NK-92 (cell line): ENCODE data around the gene MTMR2.
"Not testable (repeated sequence)": the region's sequence is repeated elsewhere in the genome, so short reads cannot be mapped to it uniquely, and the experiment has no call there.

ENCODE experiments used
- DNase-seq: peaks from one replicate; lab custom pipeline; 2025; ENCODE audit not compliant: unreplicated experiment; lab: John Stamatoyannopoulos, UW

Gene MTMR2

DNA sequence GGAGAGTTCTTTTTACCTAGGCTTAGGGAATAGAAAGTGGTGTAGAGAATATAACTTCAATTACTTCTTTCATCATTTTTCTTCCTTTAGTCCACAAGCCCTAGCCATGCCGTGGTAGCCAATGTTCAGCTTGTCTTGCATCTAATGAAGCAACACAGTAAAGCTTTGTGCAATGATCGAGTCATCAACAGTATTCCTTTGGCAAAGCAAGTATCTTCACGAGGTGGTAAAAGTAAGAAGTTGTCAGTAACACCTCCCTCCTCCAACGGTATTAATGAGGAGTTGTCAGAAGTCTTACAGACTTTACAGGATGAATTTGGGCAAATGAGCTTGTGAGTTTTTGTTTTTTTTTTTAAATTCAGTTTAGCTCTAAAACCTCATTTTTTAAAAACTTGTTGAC lies 96.2 kb downstream of the MTMR2 start:
- no peak for DNase-seq

DNA sequence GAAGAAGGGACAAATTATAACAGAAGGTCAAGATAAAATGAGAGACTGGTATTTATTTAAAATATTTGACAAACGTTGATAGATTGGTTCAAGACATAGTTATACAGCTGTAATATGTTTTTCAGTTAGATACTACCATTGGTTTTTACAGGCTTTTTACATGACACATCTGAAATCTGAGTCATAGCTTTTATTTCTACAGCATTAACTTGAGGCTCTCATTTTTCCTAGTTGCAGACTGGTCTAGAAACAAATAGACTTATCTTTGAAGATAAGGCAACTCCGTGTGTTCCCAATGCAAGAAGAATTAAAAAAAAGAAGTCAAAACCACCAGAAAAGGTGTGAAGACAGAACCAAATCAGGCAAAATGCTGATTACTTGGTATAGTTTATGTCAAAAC lies 102.3 kb downstream of the MTMR2 start:
- no peak for DNase-seq

DNA sequence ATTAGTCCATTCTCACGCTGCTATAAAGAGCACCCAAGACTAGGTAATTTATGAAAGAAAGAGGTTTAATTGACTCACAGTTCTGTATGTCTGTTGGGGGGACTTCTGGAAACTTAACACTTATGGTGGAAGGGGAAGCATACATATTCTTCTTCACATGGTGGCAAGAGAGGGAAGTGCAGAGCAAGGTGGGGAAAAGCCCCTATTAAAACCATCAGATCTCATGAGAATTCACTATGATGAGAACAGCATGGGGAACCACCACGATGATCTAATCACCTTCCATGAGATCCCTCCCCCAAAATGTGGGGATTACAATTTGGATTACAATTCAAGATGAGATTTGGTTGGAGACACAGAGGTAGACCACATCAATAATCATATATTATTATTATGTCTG lies 107.9 kb downstream of the MTMR2 start:
- no peak for DNase-seq

DNA sequence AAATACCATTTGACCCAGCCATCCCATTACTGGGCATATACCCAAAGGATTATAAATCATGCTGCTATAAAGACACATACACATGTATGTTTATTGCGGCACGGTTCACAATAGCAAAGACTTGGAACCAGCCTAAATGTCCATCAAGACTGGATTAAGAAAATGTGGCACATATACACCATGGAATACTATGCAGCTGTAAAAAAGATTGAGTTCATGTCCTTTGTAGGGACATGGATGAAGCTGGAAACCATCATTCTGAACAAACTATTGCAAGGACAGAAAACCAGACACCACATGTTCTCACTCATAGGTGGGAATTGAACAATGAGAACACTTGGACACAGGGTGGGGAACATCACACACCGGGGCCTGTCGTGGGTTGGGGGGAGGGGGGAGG lies 112.9 kb downstream of the MTMR2 start:
- DNase-seq: not testable (repeated sequence)

GRCh38 chr11:95806464-95806863 lies 117.4 kb downstream of the MTMR2 start:
- DNase-seq: not testable (repeated sequence)

DNA sequence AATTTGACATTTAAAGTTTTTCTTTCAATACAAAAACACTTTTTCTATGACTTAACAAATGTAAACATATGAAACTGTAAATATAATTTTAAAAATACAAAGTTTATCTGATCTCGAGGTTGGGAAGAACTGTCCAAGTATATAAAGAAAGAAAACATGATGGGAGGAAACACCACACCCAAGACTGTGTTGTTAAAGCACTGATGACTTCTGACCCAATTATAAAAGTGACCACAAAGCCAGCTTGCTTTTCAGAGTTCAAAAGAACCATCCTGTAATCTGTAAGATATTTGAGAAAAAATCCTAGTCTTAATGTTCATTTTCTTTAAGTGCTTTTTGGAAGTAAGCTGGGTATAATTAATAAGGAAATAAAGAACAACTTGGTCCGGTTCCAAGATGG lies 118.0 kb downstream of the MTMR2 start:
- no peak for DNase-seq

DNA sequence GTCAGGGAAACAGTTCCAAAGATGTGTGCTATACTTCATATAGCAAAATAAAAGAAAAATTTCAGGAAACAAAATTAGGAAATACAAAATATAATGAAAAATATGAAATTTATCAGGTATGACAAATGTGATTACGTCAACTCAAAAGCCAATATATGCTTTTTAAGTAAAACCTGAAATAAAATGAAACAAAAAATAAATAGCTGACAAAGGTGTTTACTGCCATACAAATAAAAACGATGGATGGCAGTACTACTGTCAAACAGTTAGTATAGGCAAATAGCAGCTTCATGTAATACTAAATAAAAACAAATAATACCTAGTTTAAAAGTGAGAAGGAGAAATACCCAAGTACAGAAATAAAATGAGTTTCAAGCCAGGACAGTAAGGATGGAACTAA lies 119.9 kb downstream of the MTMR2 start:
- DNase-seq: no peak

DNA sequence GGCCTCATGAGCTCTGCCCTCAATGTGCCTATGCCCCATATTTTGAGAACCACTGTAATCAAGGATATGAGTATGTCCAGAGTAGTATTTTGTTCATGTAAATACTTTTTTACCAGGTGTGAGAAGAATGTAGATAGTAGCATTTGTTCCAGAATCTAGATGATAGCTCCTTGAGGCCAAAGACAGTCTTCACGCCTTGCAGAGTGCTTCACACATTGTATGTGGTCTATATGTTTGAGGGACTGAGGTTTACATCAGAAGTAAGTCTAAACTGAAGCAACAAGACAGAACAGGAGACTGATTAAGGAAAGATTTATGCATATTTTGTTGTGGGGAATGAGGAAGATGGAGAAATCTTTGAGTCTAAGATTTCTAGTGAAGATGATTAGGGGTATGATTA lies 121.1 kb downstream of the MTMR2 start:
- DNase-seq: no peak

DNA sequence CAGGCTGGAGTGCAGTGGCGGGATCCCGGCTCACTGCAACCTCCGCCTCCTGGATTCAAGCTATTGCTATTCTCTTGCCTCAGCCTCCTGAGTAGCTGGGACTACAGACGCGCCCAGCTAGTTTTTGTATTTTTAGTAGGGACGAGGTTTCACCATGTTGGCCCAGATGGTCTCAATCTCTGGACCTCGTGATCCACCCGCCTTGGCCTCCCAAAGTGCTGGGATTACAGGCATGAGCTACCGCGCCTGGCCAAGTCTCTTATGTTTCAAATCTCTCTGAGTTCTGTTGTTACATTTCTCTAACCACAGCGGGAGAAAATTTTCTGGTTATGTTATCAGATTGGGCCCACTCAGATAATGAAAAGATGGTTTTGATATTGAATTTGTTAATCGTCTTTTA lies 123.5 kb downstream of the MTMR2 start:
- DNase-seq: no peak

GRCh38 chr11:95799546-95799945 lies 124.4 kb downstream of the MTMR2 start:
- DNase-seq: no peak

- DNase-seq: no peak
Observed at GRCh38 chr11:95796501-95796900, 127.4 kb downstream of the MTMR2 start.

DNA sequence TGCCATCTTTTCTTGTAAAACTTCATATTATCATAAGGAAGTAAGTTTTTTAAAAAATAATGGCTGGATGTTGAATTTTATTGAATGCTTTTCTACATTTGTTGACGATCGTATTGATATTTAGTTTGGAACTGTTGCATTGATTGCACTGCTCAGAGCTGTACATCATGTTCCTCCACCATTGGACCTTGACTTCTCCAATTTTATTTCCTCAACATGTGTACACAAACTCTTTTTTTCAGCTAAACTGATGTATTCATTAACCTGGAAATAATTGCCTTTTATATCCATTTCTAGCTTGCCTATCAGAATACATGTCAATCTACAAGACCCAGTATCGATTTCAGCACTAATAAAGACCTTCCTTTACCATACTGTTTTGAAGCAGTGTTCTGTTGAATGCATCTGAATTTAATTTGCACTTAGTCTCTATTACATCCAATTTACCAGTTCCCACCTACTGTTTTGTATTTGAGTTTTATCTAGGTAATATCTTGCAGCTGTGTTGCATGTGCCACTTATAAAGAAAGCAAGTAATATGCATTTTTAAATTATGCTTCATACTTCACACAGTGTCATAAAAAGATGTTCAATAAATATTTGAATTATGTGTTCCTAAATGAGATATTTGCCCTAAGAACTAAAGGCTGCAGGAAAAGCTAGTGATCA lies 128.1 kb downstream of the MTMR2 start:
- DNase-seq: no peak

DNA sequence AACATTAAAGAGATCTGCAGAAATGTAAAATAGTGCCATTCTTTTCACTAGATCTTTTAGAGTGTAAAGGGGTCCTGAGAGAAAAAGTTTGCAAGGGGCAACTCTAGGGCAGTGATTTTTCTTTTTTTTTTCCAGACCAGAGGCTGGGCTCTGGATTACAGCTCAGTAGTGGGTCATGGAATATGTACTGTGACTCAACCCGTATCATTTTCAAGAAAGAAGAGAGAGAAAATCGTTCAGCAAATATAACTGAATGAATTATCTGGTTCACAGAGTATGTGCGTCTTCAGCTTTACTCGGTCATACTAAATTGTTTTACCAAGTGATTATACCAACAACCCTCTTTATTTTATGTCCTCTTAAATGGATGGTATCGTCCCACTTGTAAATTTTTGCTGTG lies 129.8 kb downstream of the MTMR2 start:
- DNase-seq: no peak

DNA sequence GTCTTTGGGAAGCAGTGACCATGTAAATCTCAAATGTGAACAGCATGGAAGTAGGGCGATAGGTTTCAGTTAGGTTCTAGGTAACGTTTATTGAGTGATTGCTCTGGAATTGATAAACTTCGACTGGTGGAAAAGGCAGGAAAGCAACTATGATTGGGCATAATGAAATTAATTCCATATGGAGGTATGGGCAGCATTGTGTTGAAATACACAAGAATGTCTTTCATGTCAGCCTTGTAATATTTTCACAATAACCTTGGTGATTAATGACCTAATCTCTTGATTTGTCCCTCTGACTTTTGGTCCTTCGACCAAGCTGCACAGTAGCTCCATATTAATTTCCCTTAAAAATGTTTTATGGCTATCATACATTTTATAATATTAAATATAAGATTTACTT lies 130.8 kb downstream of the MTMR2 start:
- DNase-seq: no peak

- DNase-seq: no peak
Observed at GRCh38 chr11:95792700-95793099, 131.2 kb downstream of the MTMR2 start.

DNA sequence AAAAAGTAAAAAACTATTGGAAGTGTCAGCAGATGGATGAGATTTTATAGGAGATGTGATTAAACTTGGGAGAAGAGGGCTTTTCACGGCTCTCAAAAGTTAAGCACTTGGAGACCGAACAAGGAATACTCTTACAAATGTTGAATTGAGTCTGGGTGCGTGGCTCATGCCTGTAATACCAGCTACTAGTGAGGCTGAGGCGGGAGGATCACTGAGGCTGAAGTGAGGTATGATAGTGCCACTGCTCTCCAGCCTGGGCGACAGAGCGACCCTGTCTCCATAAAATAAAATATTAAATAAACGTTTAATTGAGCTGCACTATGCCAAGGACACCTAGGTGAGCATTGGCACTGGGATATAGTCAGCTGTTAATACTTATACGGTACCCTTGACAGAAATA lies 131.7 kb downstream of the MTMR2 start:
- DNase-seq: no peak

DNA sequence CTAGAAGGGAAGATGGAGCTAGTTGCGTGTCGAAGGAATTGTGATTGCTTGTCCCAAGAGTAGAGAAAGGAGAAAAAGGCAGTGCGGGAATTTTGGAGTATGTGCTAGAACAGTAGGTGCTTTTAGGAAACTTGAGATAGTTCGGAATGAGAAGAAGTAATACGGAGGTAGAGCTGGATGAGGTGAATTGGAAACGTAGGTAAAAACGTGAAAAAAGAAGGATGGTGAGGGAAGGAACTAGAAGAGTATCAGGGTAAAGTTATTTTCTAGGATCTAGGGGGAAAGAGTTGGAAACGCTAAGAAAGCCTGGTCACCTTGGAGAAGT lies 132.2 kb downstream of the MTMR2 start:
- no peak for DNase-seq

DNA sequence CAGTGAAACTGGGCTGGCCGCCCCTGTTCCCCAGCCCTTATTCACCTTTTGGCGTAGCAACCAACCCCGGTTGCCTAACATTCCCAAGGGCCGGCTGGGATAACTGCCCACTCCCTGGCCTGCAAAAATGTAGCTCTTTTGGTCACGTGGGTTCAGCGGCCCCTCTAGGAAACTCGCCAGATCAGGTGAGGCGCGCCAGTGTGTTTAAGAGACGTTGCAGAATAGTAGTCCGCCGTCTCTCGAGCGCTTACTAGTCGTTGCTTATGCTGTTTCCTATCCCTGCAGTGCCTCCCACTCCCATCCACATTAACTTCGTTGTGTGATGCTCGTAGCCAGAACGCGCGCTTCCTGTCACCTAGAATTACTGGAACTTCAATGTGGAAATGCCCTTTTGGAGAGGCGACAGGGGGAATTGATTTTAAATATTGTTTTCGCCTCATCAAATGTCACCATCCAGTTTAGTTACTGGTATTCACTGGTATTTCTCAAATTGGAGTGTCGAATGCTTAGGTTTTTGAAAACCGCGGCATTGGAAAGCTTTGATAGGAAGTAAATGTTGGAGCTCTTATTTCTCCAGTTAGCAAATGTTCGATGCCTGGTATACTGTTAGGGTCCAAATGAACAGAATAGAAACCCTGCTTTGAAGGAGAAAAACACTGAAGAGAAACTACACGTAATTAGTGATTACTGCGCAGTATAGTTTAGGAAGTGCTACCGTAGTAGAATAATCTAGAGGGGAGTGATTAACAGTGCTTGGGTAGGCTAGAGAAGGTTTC lies 132.8 kb downstream of the MTMR2 start:
- DNase-seq: no peak

- peak; percentile 57 for DNase-seq
Observed at GRCh38 chr11:95790123-95790932, 133.6 kb downstream of the MTMR2 start, which contains the start of gene CEP57. TSS of gene CEP57 (plus strand) at chr11:95790498. CDS start at chr11:95790699, 201 bp downstream.

DNA sequence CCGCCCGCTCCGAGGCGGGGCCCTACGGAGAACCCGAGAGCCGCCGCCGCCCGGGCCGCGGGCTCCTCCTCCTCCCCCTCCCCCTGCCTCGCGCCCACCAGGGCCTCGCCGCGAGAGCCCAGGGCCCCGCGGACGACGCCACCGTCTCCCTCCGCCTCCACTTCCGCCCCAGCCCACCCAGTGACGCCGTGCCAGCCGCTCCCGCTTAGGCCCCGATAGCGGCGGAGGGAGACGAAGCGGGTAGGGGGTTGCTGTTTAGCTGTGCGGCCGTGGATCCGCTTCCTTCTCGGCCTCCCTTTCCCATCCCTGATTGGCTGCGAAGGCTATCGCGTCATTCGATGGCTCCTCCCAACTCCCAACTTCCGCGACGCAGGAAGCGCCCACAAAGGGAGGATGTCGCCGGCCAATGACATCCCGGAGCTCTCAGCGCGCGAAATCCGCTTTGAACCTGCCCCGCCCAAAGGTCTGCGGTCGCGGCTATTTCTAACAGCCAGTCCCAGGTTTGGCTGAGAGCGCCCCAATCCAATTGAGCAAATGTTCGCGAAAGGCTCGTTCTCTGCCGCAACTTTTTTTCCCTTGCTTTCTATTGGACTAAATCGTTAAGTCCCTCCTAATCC lies 134.3 kb downstream of the MTMR2 start, which contains the start of gene FAM76B:
Gene FAM76B, minus strand, starts transcription at position 277 of the 617 bp plus-strand sequence. CDS start 304 bp downstream, outside the sequence.
- peak; percentile 94 for DNase-seq

DNA sequence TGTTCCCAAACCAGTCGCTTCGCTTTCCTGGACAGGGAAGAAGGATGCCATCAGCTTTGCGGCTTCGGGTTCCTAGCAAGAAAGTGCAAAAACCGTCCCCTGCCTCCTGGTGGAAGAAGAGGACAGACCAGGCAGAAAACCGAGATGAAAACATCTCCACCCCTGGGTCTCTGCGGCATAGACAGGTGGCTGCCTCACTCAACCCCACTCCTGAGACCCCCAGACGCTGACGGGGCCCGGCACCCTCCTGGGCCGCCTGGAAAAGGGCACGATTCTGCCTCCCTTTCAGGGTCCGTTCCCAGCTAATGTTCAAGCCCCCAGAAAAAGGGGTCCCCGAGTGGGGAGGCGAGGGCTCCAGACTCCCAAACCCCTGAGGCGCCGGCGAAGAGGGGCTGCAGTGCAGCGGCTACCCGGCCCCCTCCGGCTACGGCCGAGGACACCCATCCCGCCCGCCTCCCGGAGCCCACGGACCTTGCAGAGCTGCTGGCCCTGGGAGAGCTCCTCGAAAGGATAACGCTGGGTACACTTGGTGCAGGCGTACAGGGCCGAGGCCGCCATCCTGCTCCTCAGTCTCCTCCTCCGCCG lies 134.9 kb downstream of the MTMR2 start:
- DNase-seq: no peak
